ENCODE data around the gene NDUFA7.
"Not testable (repeated sequence)": the region's sequence is repeated elsewhere in the genome, so short reads cannot be mapped to it uniquely, and the experiment has no call there.

The NDUFA7 gene

DNA sequence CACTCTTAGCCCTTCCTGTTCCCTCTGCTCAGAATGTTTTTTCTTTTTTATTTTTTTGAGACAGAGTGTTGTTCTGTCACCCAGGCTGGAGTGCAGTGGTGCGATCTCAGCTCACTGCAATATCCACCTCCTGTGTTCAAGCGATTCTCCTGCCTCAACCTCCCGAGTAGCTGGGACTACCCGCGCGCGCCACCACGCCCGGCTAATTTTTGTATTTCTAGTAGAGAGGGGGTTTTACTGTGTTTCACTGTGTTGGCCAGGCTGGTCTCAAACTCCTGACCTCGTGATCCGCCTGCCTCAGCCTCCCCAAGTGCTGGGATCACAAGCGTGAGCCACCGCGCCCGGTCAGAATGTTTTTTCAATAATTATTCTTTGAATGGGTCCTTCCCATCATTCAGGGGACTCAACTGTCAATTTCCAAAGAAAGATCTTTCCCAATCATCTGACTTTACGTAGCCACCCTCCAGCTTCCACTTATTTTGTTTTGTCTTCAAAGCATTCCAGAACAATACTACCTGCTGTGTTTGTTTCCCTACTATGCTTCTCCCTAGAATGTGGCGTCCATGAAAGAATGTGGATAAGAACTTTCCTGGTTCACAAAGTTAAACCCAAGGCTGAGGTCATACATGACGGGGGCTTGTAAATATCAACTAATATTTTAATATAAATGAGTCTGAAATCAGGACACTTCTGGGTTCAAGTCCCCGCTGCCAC is 1.2 kb downstream of the NDUFA7 start:
- DNase-seq (ENCODE audit: low spot score): no peak

DNA sequence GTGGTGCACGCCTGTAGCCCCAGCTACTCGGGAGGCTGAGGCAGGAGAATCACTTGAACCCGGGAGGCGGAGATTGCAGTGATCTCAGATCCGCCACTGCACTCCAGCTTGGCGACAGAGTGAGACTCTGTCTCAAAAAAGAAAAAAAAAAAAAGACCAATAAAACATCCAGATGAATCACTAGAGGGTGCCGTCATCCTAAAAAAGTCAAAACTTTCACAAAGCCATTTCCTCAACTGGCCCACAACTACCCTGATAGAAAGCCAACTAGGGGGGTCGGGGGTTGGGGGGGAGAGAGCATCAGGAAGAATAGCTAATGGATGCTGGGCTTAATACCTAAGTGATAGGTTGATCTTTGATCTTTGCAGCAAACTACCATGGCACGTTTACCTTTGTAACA is 2.3 kb downstream of the NDUFA7 start:
- not testable (repeated sequence) for DNase-seq (ENCODE audit: low spot score)

DNA sequence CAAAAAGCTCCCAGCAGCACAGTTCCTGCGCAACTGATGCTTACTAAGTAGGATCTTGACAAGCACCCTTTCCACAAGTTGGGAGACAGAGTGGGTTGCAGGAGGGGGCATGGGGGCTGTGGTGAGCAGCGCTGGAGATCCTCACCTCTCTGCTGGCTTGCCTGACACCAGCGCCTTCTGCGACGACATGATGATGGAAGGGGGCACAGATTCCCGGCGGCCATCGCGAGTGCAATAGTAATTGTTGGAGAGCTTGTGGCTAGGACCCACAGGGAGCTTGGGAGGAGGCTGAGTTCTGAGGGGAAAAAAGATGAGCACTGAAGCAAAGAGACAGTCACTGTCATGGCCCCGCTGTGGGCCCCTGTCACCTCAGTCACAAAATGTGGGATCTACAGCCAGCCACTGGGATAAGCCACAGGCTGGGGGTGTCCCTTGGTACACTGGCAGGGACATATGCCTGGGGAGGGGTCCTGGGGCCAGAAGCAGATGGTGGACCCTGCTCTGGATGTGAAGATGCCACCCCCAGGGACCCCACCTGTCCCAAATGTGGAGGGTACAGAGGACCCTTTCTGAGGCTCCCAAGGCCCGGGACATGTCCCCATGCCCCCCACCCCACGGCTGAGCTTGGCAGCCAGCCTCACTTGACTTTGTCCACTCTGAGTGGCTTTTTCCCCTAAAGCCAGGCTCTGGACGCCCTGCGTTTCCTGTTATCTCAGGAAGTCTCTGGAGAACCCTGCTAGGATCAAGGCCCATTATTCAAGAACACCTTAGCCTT is 4.6 kb downstream of the NDUFA7 start:
- DNase-seq (ENCODE audit: low spot score): no peak

DNA sequence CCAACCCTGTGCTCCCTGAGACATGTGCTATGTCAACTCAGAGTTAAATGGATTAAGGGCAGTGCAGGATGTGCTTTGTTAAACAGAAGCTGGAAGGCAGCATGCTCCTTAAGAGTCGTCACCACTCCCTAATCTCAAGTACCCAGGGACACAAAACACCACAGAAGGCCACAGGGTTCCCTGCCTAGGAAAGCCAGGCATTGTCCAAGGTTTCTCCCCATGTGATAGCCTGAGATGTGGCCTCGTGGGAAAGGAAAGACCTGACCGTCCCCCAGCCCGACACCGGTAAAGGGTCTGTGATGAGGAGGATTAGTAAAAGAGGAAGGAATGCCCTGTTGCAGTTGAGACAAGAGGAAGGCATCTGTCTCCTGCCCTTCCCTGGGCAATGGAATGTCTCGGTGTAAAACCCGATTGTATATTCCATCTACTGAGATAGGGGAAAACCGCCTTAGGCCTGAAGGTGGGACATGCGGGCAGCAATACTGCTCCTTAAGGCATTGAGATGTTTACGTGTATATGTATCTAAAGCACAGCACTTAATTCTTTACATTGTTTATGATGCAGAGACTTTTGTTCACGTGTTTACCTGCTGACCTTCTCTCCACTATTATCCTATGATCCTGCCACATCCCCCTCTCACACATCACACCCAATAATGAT is 6.1 kb downstream of the NDUFA7 start:
- not testable (repeated sequence) for DNase-seq (ENCODE audit: low spot score)

DNA sequence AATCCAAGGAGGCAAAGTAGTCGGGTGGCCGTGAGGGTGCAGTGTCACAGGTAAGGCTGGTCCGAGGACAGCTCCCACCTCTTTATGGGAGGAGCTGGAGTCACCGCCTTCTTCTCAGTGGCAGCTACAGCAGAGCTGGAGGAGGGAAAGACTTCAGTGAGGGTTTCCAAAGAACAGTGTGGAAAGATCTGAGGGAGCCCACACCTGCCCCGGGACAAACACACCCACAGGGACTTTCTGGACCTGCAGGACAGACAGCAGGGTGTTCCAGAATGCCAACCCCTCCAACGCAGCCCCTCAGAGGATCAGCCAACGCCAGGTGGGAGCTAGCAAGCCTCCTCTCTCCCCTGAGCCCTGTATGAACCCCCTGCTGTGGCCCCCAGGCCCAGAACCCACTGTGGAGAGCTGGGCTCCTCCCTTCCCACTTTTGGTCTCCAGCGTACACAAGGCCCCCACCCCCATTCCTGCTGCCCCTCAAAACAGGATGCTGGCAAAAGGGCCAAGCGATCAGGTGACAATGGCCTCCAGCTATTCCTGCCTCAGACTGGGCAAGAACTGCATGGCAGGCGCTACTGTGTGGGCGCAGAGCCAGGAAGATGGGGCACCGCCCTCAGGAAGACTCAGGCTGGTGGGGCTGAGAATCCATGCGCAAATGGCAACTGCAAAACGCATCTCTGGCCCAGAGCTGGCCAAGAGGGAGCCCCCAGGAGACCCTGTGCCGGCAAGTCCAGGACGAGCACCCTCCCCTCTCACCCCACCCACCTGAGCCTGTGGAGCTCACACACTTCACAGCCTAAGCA is 9.5 kb downstream of the NDUFA7 start:
- DNase-seq (ENCODE audit: low spot score): no peak

DNA sequence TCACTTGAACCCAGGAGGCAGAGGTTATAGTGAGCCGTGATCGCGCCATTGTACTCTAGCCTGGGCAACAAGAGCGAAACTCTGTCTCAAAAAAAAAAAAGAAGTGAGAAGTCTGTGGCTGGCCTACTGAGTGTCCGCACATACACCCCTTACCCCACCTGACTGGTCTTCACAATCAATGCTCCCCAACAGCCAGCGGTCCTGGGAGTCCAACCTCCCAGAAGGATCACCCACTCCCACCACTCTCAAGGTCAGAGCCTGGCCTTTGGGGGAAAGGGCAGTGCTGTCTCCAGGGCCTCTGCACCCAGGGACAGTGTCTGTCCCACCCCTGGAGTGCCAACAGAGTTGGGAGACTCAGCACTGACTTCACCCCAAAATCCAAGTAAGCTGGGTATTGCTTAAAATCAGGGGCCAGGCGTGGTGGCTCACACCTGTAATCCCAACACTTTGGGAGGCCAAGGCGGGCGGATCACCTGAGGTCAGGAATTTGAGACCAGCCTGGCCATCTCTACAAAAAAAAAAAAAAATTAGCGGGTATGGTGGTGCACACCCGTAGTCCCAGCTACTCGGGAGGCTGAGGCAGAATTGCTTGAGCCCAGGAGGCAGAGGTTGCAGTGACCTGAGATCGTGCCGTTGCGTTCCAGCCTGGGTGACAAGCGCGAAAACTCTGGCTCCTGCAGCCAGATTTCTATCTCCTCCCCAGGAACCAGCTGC is 10.7 kb downstream of the NDUFA7 start:
- DNase-seq (ENCODE audit: low spot score): no peak

DNA sequence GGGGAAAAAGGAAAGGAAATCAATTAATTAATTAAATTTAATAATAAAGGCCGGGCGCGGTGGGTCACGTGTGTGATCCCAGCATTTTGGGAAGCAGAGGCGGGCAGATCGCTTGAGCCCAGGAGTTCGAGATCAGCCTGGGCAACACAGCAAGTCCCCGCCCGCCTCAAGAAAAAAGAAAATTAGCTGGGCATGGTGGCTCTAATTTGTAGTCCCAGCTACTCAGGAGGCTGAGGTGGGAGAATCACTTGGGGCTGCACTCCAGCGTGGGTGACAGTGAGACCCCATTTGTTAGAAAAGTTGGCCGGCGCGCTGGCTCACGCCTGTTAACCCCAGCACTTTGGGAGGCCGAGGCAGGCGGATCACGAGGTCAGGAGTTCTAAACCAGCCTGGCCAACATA is 12.3 kb downstream of the NDUFA7 start:
- no peak for DNase-seq (ENCODE audit: low spot score)

DNA sequence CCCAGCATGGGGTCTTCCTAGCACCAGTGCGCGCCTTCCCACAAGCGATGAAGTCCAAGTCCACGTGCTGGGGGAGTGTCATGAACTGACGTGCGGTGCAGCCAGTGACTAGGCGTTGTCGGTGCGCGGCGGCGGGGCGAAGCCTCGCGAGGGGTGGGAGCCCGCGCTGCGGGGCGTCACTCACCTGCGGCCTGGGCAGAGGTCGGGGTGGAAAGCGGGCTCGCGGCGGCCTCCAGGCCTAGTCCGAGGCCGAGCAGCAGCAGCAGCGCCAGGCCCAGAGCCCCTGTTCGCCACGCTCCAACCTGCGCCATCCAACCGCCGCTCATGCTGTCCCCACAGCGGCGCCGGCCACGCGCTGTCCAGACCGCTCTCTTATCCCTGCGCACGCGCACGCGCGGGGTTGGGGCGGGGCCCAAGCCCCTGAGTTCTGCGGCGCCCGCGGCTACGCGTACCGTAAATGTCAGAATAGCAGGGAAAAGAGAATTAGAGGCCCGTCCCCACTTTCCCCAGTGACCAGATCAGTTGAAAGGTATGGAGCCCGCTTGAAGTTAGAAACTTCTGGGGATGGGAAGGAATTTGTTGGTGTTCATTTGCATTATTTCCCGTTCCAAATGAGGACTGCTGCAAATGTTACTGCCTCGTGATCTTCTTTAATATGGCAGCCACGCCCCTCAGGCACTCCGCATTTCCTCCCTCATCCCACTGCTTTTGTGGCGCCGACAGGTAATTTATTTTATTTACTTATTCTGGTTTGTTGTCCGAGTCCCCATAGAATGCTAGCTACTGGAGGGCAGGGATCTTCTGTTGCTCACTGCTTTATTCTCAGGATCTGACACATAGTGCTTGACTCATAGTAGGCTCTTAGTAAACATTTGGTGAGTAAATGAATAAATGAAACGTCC is 13.0 kb downstream of the NDUFA7 start, which contains the start of gene CD320:
CD320 (minus strand) TSS at position 394 of the 902 bp plus-strand sequence; CDS start at position 326, 68 bp downstream.
- peak; percentile 91 for DNase-seq (ENCODE audit: low spot score)

DNA sequence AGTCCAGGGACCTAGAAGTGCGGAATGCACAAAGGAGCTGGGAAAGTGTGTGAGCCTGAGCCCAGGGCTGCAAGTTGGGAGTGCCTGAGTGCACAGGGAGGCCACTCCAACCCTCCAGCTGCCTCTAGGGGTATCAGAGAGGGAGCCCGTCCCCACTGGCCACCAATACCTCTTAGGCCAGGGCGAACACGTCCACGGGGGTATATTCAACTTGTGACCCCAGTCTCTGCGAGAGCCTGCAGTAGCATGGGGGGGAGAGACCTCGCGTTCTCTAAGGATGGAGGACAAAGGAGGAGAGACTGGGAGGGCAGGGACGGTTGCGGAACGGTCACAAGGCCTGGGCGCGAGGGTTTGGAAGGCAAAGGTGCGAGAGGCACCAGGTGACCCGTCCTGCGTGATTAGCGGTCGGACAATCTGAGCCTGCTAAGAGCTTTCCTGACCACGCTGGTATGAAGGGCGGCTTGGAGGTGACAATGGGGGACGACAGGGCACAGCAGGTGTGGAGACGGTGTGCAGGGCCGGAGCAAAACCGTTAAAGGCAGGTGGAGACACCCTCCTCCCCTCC is 13.7 kb downstream of the NDUFA7 start:
- no peak for DNase-seq (ENCODE audit: low spot score)

DNA sequence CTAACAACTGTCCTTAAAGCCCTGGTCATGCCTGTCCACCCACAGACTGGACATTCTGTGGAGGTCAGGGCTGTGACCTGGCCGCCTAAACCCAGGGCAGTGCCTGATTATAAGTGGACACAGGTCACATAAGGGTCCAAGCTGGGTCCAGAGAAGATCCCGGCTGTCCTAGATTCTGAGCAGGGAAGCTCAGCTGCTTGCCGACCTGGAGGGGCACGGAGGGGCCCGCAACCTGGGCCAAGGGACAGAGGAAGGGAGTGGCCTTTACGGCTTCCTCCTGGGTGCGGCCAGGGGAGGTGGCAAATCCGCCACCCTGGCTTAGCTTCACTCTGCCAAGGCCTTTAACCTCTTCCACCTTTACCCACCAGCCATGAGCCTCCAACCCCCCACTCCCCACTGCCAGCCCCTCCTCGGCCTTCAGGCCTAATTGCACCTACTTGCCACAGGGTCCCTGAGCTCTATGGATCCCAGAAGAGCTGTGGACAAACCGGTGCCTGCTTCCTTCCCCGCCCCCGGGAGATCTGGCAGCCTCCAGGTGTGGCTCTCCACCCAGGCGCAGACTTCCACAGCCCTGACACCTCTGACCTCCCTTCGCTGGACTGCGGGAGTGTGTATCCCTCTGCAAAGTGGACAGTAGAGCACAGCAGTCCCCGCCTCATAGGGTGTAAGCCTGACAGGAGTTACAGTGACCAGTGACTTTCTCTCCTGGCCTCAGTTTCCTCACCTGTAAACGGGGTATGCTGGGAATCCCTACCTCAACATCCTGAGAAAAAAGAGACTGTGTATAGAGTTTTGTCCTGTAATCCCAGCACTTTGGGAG is 14.7 kb downstream of the NDUFA7 start:
- DNase-seq (ENCODE audit: low spot score): no peak

DNA sequence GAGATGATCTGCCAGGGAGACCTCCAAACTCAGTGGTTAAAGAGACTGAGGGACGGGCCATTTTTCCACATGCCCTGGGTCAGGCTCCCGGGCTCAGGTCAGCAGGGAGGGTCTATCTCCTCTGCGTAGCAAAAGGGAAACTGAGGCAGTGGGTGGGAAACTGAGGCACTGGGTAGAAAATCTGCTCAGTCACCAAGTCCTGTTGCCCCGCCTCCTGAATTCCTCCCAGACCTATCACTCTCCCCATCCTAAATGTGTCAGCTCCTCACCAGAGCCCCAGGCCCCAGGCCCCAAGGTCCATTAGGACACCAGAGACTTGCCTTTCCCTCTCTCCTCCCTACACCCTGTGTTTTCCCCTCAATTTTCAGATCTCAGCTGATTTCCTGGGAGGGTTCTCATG is 15.4 kb downstream of the NDUFA7 start:
- DNase-seq (ENCODE audit: low spot score): no peak

DNA sequence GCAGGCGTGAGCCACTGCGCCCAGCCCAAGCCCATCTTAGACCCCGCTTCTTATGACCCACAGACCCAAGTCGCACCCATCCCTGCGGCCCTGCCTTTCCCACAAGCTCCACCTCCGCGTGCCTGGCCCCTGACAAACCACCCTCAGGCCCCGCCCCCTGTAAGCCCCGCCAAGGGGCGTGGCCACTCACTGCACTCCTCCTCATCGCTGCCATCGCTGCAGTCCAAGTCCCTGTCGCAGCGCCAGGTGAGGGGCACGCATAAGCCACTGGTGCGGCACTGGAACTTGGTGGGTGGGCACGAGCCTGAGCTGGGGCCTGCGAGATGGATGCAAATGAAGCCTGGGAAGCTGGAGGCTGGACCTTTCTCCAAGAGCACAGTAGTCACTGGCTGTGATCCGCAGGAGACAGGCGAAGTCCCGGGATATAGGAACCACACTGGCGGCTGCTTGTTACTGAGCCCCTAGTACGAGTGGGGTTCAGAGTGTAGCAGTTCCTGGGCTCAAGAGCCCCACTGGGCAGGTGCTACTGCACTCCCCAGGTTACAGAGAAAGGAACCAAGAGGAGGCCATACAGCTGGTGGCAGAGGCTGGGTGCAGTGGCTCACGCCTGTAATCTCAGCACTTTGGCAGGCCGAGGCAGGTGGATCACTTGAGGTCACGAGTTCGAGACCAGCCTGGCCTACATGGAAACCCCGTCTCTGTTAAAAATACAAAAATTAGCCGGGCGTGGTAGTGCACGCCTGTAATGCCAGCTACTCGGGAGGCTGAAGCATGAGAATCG is 16.1 kb downstream of the NDUFA7 start:
- no peak for DNase-seq (ENCODE audit: low spot score)

DNA sequence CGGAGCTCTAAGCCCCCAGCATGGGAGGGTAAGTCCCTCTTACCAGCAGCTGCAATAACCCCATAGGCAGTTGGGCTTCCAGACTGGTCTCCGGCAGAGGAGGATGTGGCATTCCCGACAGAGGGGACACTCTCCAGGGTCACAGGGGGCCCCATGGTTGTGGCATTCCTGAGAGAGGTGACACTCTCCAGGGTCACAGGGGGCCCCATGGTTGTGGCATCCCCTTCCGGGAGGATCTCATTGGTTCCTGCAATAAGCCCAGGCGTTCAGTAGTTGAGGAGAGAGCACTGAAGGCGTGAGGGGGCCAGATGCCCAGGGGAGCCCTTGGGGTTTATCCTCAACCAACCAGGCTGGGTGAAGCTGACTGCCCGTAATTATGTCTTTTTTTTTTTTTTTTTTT is 18.4 kb downstream of the NDUFA7 start:
- DNase-seq (ENCODE audit: low spot score): no peak

DNA sequence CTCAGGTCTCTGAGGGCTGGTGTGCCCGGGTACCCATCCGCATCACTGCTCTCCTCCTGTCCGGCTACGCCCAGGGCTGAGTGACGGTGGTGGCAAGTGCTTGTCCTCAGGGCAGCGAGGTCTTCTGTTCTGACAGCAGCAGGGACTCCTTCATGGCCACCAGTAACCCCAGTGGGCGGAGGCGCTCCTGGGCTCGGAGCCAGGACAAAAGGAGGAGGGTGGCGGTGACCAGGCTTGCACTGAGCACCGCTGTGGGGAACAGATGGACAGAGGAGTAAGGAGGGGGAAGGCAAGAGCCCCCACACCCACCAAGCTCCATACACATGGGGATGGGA is 18.9 kb downstream of the NDUFA7 start:
- no peak for DNase-seq (ENCODE audit: low spot score)

DNA sequence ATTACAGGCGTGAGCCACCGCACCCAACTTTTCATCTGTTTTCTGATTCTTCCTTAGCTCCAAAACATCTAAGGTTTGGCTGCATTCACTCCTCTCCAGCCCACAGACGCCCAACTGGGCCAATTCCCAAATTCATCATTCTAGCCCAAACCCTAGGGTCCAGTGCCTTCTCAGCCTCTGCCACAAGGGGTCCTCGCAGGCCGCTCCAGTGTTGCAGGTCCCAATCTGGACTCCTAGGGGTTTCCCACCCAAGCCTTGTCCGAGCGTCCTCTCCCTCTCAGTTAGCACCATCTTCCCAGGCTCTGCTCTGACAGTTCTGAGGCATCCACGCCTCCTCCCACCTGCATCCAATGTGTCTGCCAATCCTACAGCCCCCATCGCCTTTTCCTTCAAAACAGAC is 29.8 kb downstream of the NDUFA7 start:
- not testable (repeated sequence) for DNase-seq (ENCODE audit: low spot score)

DNA sequence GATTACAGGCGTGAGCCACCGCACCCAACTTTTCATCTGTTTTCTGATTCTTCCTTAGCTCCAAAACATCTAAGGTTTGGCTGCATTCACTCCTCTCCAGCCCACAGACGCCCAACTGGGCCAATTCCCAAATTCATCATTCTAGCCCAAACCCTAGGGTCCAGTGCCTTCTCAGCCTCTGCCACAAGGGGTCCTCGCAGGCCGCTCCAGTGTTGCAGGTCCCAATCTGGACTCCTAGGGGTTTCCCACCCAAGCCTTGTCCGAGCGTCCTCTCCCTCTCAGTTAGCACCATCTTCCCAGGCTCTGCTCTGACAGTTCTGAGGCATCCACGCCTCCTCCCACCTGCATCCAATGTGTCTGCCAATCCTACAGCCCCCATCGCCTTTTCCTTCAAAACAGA is 44.7 kb downstream of the NDUFA7 start:
- DNase-seq (ENCODE audit: low spot score): not testable (repeated sequence)

DNA sequence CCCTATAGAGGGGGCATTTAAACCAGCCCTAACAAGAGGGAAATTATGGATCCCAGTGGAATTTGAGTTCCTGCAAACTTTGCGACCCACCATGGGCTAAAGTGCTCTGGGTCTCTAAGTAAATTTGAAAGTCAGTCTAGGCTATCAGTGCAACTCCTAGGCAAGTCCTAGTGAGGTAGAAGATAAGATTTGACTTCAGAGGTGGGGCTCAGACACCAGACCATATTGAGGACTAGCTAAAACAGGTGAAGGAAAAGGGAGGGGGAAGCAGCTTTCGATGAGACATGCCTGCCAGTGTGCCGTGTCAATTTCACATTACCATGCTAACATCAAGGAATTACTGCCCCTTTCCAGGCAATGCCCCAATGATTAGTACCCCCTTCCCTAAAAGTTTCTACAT is 51.5 kb downstream of the NDUFA7 start:
- DNase-seq (ENCODE audit: low spot score): no peak

DNA sequence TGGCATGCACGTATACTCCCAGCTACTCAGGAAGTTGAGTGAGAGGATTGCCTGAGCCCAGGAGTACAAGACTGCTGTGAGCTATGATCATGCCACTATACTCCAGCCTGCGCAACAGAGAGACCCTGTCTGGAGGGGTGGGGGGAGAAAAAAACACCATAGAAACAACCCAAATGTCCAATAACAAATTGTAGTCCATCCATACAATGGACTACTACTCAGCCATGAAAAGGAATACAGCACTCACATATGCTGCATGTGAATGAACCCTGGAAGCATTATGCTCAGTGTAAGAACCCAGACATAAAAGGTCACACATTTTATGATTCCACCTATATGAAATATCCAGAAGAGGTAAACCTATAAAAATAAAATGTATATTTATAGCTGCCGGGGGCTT is 55.3 kb downstream of the NDUFA7 start:
- no peak for DNase-seq (ENCODE audit: low spot score)
